NCI-H2029 treated with DMSO at 0.1 percent for 48 hours (cell line): Measurements from ENCODE around the gene SIRPG.

ENCODE experiments used
- DNase-seq: peaks from one replicate; lab custom pipeline; 2025; lab: John Stamatoyannopoulos, UW

Gene SIRPG

DNA sequence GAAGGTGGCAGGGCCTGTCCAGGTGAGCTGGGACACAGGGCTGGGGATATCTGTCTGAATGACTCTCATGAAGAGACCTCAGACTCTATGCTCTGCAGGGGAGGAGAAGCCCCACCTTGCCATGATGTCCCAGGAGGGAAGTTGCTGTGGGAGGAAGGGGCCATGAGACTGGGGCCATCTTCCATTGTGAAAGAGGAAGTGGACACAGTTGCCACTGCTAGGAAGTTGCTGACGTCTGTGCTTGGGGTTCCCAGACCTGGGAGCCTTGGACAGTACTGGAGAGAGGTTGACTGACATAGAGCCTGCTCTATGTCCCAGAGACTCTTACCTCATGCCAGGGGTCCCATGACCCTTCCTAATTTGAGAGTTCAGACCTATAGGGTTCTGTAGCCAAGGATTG, 62.2 kb downstream of the SIRPG start:
- DNase-seq = no peak

DNA sequence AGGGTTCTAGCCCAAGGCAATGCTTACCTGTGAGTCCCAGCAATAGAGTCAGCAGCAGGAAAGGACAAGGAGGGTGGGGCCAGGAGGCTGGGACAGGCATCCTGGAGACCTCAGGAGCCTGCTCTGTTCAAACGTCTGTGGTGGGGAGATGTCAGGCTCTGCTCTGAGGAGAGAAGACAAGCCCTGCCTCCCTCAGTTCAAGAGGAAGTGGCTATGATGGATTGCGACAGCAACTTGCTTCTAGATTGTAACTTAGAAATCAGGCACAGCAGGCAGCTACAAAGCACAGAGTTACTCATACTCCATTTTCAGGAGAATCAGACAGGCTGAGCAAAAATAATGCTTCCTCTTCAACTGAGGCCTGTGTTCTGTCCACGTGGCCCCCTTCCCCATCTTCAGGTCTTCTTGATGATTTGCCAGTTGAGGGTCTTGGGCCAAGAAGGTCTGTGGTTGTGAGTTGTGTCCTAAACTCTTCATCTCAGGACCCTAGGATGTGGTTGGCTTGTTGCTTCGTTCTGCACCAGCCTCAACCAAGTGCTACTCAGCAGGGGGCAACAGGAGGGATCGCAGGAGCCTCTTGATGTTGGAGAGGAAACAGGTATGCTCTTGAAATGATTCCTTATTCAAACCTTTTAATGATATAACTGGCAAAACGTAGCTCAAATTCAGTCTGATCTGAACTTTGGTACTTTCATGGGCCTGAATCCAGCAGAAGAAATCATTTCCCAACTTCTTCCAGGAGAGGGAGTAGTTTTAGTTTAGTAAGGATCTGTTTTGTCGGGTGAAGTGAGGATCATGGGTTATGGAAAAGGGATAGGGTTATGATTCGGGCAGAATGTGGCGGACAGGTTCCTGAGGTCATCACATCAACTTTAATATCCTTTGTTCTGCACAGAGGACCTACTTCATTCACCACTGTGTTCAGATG, 68.8 kb downstream of the SIRPG start:
- no peak for DNase-seq

DNA sequence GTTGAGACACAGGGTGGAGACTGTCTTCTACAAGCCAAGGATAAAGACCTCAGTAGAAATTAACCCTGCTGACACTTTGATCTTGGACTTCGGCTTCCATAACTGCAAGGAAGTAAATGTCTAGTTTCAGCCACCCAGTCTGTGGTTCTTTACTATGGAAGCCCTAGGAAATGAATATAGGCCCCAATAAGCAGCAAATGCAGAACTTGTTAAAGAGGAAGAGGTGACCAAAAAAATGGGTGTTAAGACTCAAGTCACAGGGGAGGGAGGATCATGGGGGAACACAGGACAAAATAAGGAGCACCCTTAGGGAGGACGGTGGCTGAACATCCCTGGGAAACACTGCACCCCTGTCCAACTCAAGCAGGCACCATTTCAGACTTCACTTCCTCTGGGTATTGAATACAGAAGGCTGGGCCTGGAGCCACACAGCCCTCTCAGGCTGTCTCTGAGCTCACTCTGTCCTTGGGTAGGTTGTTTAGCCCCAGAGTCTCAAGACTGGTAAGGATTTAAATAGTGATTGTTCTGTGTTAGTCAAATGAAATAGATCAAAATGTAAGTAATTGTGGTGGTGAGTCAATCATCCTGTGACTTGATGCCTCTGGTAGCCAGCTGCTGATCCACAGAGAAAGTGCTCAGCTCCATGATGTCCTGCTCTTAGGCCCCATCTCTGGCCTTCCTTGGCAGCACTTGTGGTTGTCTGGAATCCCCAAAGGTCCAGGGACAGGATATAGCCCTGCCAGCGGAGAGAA, 69.6 kb downstream of the SIRPG start:
- DNase-seq = no peak

- DNase-seq = no peak
These were observed 78.1 kb downstream of the SIRPG start for GRCh38 chr20:1579488-1579887.
